NCI-H1092 (cell line): Measurements from ENCODE around the gene ABCA2.
"Not testable (repeated sequence)": the region's sequence is repeated elsewhere in the genome, so short reads cannot be mapped to it uniquely, and the experiment has no call there.

Experiments
- DNase-seq: peaks from one replicate; lab custom pipeline; 2025; lab: John Stamatoyannopoulos, UW

The ABCA2 gene

DNA sequence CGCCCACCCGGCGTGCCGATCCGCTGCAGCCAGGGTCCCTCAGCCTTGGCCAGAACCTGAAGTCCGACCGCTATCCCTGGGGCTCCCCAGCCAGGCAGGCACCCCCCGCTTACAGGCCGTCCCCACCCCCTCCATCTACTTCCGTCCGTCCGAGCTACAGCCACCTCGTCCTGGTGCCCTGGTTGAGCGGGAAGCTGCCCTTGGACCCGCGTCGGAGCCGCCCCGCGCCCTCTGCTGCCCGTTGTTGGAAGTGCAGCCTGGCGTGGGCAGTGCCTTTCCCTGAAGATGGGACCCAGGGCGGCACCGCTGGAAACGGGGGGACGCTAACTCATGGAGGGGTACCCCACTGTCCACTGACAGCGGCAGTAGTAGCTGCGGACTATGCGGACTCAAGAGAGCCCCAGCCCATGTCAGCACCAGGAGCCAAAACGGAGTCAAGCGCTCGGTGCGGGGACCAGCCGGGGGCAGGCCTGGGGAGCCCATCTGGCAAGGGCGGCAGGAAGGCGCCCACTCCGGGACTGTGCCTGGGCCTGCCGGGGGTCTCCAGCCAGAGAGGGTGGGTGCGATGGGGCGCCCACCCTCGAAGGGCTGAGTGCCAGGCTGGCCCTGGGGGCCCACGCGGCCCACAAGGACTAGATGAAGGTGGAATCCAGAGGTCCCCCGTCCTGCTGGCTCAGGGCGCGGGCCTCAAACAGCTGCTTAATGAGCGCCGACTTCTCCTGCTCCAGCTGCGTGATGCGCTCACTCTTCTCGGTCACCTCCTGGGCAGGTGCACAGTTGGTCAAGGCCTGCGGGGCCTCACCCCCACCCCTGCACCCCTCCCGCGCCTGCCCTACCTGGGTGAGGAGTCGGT lies 36.2 kb upstream of the ABCA2 start:
- DNase-seq = peak; percentile 10

DNA sequence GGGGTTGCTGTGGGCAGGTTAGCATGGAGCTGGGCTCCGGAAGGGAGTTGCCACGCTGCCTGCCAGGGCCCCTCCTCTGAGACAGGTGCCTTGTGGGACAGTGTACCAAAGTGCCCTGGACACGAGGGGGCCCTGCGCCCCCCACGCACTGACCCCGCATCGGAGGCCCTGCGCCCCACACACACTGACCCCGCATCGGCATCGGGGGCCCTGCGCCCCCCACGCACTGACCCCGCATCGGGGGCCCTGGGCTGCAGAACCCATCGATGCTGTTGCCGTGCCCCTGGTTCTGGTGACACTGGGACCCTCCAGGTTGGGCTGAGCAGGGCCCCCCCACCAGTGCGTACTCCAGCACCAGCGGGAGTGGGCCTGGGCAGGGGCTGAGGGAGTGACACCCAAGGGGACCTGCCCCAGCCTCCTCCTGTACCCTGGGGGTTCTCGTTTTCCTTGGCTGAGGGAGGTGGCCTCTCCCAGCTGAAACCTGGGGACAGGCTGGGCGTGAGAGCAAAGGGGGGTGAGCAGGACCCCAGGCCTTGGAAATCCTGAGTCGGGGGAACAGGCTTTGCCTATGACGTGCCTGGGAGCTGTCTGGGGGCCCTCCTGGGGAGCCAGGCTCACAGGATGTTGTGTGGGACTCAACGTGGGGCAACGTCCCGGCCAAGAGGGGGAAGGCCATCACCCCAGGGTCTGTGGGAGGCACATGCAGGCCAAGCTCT lies 35.4 kb upstream of the ABCA2 start:
- DNase-seq = no peak

DNA sequence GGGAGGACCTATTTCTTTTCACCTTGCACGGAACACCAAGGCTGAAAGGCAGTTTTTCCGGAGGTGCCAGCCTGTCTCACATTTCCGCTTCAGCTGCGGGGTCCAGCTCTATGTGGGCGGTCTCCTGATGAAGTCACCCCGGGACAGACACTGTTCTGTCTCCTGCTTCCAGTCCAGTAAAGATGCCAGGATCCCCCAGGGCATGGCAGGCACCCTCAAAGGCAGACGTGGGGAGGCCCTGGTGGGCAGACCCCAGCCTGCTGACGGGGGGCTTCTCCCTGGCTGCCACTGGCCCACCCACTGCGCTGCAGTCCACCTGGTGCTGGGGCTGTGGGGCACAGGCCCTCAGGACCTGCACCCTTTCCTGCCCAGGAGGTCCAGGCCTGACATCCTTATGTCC lies 34.8 kb upstream of the ABCA2 start:
- DNase-seq = not testable (repeated sequence)

DNA sequence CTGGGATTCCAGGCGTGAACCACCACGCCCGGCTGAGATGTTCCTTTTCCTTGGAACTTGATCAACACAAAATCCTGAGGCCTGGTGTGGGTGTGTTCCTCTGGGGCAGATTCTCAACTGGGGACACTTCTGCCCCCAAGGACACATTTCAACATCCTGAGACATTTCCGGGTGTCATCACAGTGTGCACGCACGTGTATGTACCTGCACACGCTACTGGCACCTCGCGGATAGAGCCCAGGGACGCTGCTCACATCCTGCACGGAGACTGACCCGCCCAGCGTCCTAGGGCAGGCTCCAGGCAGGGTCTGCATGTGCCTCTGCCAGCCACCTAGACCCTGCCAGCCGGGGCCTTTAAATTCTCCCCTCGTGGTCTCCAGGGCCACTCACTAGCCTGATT lies 34.3 kb upstream of the ABCA2 start:
- no peak for DNase-seq

DNA sequence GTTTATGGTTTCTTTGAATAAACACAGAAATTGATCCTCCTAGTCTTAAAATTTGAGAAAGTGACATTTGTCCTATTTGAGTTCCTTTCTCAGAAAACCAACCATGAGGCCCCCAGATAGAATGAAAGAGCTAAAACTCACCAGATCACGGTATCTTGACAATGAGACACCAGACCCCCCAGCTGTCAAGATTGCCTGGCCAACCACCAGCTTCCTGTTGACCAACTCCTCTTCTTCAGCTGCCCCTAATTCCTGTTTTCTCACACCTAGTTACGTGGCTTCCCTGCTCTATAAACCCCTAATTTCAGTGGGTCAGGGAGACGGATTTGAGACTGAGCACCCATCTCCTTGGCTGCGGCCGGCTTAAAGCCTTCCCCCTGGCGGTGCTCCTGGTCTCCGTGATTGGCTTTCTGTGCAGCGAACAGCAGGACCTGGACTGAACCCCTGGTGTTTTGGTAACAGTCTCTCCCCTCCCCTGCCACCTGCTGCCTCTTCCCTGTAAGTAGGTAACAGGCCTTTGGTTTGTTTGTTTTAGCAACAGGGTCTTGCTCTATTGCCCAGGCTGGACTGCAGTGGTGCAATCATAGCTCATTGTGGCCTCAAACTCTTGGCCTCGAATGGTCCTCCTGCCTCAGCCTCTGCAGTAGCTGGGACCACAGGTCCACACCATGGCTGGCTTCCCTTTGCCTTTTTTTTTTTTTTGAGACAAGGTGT lies 30.6 kb upstream of the ABCA2 start:
- DNase-seq = peak; percentile 44

DNA sequence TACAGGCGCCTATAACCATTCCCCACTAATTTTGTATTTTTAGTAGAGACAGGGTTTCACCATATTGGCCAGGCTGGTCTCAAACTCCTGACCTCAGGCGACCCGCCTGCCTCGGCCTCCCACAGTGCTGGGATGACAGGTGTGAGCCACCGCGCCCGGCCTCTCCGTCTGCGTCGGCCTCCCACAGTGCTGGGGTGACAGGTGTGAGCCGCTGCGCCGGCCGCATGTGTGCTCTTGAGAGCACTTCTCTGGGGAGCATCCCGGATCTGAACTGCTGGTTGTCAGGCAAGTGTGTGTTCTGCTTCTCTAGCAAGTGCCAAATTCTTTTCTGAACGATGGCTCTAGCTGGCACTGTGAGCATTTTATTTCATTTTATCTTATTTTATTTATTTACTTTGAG lies 29.5 kb upstream of the ABCA2 start:
- DNase-seq = peak; percentile 47

DNA sequence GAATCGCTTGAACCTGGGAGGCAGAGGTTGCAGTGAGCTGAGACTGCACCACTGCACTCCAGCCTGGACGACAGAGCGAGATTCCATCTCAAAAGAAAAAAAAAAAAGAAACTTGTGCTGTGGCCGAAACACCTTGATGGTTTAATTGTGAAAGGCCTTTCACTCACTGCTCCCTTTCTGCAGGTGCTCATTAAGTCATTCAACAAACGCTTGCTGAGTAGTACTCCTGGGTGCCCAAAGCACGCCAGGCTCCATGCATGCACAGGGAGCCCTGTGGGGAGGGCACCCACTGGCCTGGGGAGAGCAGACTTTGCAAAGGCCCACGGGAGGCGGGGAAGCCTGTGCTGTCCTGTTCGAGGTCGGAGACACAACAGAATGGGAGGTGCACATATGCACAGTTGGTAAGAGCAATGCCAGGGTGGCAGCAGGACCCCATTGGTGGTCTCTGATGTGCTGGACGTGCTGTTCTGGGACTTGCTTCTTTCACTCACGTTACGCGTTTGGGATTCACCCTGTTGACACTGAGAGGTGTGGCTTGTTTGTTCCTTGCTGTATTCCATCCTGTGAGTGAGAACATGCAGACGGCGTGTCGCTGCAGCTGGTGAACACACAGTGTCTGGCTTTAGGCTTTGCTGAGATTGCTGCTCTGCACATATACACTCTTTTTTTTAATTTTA lies 28.8 kb upstream of the ABCA2 start:
- peak; percentile 15 for DNase-seq

DNA sequence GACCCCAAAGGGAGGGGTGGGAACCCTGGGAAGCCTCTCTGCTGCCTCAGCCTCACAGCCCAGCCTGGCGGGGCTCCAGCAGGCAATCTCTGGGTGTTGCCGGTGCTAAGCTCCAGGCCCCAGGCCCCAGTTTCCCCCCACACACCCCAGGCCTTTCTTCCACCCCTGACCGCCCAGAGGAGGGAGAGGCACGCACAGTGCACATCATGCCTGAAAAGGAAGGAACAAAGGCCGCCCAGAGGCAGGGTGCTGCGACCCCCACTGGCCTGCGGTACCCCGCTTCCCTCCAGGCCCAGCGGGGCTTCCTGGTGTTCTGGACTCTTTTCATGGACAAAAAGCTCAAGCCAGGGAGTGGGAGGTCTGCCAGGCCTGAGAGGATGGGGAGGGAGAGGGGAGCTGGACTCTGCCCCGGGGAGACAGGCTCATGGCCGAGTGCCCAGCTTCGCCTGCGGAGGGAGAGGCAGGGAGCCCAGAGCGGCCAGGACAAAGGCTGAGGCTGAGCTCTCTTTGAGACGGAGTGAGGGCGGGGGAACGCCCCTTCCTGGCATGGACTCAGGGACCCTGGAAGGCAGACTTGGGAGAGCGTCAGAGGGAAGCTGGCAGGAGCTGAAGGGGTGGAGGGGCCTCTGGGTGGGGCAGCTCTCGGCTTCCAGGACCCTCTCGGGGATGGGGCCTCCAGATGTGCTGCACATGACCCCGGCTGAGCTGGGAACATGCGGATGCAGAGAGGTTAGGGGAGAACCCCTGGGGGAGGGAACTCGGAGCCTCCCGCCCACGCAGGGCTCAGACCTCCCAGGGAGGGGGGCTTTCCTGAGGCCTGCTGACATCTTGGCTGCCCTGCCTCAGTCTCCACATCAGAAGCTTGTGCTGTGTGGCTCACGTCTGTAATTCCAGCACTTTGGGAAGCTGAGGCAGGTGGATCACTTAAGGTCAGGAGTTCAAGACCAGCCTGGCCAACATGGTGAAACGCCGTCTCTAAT lies 27.6 kb upstream of the ABCA2 start:
- DNase-seq = peak; percentile 95

DNA sequence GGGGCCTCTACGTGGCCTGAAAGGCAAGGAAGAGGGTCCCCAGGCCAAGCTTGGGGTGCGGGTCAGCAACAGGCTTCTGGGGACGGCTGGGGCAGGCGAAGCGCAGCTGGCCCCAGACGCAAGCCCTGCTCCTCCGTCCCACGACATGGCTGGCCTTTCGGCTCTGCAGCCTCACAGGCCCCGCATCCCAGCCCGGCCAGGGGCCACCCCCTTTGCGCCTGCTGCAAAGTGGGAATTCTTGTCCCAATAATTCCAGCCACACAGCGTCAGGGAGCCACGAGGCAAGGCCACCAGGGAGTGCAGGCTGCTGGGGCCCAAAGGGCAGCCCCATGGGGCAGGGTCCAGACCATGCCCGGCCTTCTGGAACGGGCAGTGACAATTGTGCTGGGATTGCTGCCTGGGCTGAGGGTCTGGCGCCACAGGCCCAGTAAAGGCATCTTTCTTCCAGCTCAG lies 26.9 kb upstream of the ABCA2 start:
- no peak for DNase-seq

DNA sequence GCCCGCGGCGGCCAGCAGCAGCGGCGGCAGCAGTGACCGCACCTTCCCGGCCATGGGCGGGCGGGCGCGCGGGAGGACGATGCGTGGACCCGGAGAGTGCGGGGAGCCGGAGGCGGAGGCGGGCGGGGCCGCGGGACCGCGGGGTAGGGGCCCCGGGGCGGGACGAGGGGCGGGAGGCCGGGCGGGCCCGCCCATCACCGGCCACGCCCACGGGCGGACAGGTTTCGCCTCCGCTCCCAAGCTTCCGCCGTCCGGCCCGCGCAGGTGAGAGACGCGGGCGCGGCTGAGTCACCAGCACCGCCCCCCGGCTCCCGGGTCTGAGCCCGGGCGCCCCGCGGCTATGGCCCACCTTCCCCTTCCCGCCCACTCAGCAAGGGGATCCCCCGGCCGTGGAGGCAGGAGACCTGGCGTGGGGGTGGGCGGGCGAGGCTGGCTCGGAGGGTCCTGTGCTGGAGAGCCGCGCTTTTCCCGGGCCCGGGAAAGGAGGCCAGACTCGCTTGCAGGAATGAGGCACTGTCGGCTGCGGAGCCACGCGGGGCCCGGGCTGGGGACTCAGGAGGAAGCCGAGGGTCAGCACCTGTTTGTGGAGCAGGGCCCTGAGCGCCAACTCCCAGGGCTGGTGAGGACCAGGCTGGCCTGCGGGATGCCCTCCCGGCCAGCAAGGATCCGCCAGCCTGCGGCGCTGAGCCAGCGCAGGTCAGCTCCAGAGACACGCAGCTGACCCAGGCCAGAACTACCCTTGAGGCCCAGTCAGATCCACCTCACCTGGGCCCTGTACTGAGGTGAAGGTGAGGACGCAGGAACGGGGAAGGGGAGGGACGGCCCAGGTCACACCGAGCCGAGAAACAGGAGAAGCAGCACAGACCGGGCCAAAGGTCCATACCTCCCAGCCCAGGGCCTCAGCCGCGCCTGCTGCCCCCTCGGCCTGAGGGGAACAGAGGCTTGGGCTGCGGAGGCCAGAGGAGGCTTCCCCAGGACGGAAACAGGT lies 26.2 kb upstream of the ABCA2 start, which contains the start of gene ENTPD2:
Gene ENTPD2 (minus strand): TSS at position 118 of the 988 bp plus-strand sequence. CDS start 64 bp downstream, at position 54.
- no peak for DNase-seq

DNA sequence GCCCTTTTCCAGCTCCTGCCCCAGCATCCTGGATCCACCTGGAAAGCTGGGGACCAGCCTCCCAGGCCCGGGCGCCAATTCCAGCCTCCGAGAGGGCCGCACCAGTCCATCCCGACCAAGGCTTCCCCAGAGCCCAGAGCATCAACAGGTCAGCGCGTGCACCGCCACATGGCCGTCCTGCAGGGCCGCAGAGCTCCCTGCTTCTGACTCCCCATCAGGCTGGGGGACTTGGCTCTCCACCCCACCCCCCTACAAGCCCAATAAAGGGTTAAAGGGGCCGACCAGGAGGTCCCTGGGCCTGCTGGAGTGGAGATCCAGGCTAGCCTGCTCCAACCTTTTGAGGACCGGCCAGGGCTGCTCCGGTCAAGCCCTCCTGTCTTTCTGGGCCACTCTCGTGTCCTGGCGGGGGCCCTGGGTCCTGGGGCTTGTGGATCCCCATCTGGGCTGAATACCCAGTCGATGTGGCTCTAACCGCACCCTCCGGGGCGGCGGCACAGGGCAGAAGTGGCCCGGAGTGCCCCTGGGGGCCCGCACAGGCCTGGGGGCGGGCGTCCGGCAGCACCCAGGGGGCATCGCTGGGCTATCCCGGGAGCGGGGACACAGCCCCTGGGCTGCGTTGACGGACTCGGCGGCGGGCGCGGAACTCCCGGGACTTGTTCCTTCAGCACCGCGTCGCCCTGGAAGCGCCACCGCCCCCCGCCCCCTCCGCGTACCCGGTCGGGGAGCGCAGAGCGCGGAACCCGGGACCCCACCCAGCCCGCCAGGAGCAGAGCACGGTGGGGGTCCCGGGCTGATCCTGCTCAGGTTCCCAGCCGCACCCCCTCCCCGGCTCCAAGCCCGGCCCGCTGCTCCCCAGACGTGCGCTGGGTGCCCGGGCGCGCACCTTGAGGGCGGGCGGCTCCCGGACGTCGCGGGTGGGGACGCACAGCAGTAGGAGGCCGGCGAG lies 25.2 kb upstream of the ABCA2 start:
- DNase-seq = no peak

DNA sequence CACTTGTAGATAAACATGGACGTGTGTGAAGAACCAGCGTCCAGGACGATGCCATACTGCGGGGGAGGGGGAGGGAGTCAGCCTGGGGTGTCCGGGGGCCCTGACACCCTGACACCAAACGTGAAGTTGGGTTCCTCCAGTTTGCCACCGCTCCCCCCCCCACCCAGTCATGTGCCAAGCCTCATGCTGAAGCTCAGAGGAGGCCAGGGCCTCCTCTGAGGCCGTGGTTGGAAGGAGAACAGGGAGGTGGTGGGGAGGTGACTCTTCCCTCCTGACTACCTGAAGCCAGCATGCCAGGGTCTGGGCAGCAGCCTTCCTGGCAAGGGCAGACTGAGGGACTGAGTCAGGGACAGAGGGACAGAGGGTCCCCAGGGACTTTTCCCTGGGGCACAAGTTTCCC lies 24.3 kb upstream of the ABCA2 start:
- DNase-seq = no peak

DNA sequence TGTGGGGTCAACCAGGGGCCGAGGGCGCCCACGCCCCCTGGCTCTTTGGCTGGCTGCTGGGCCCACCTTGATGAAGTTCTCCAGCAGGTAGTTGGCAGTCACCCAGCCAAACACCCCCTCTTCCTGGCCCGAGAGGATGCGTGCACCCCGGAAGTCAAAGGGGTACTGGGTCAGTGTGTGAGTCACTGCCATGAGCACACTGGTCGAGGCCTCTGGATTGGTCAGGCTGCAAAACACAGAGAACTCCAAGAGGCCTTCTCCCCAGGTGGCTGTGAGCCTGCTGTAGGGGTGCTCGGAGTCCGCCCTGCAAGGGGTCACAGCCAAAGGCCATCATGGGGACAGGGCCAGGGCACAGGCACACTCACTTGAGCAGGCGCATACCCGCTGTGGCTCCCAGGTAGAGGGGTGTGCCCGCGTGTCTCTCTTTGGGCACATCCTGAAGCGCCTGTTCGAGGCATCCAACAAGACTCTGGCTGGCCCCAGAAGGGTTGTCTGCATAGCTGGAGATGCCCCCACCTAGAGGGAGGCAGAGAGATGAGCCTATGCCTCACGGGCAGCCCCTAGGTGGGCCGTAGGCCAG lies 23.2 kb upstream of the ABCA2 start:
- DNase-seq = no peak

DNA sequence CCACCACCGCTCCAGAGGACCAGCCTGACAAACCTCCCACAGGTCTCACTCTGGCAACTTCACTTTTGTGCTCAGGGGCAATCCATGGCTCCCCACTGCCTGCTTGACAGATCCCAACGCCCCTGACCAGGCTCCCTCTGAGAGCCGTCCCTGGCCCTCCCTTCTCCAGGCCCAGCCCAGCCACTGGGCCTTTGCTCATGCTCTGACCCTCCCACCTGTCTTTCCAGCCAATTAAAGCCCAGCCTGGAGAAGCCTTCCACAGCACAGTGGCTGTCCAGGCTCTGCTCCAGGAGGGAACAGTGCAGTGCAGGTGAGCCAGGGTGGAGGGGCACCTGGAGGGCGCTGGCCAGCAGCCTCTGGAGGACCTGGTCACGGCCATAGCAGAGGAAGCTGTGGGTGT lies 22.5 kb upstream of the ABCA2 start:
- no peak for DNase-seq

DNA sequence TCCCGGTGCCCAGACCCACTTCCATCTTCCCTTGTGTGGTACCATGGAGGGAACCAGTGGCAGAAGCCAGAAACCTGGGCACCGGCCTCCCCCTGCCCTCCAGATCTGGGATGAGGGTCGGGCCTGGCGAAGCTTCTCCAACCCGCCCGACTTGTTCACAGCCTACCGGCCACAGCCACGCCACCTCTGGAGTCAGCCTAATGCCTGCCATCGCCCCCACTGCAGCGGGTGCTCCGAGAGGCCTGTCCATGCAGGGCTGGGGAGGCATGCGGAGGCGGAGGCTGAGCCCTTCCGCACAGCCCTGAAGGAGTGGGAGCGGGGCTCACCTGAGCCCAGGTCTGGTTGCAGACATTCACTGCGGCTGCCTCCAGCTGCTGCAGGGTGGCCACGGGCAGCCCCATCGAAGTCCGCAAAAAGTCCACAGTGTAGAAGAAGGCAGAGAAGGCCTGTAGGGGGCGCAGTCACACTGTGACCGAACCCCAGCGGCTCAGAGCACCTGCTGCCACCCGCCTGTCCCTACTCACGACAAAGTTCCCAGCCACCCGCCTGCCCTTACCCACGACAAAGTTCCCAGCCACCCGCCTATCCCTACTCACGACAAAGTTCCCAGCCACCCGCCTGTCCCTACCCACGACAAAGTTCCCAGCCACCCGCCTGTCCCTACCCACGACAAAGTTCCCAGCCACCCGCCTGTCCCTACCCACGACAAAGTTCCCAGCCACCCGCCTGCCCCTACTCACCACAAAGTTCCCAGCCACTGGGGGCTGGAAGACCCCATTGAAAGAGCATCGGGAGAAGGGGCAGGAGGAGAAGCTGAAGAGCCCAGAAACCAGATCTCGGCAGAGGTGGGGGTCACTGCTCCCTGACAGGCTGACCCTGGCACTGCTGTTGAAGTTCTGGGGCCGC lies 21.8 kb upstream of the ABCA2 start:
- DNase-seq = peak; percentile 61

DNA sequence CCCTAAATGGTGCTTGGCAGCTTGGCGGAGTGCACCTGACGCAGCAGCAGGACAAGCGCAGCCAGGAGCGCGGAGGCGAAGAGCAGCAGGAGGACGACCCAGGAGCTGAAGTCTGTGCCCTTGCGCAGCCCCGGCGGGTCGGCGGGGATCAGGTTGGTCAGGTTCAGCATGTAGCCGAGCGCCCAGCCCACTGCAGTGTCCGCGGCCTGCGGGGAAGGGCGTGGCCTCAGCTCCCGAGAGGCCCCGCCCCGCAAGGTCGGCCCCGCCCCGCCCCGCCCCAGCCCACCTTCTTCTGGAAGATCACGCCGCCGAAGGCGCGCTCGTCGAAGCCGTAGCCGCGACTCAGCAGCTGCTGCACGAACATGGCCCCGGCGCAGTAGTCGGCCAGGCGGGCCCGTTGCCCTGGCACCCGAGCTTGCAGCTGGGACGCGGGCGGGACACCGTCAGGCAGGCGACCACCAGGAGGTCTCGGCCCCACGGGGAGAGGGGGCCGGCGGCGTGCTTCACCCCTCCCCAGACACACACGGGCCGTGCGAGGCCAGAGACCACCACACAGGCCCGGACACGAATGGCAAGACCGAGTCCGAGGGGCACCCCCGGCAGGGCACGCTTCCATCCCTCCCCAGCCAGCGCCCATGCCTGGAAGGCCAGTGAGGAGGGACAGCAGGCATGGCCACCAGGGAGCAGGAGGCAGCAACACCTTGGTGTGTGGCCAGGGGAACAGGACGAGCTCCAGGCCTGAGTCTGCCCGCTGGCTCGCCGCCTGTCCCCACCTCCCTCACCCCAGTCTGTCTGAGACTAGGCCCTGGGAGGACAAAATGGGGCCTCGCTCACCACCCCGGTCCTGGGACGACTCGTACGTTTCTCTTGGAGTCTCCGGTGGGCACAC lies 20.9 kb upstream of the ABCA2 start:
- DNase-seq = no peak
